Measurements from ENCODE around the gene ATP6V0D1.

DNA sequence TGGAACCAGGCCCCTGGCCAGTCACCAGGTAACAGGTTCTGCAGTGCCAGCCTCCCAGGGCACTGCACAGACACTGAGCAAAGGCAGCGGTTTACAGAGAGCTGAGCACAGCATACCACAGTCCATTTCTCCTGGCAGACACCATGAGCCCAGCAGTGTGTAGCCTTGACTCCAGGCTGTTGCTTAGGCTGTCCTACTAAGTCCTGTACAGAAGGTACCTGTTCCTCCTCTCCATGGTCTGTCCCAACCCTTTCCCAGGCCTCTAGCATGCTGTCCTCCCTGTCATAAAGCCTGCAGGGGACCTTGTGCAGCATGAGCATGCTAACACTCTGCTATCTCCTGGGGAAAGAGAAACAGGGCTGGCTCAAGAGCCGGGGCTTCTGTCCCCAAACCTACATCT, 20.0 kb downstream of the ATP6V0D1 start:
- TF ChIP-seq, protein P1, sequence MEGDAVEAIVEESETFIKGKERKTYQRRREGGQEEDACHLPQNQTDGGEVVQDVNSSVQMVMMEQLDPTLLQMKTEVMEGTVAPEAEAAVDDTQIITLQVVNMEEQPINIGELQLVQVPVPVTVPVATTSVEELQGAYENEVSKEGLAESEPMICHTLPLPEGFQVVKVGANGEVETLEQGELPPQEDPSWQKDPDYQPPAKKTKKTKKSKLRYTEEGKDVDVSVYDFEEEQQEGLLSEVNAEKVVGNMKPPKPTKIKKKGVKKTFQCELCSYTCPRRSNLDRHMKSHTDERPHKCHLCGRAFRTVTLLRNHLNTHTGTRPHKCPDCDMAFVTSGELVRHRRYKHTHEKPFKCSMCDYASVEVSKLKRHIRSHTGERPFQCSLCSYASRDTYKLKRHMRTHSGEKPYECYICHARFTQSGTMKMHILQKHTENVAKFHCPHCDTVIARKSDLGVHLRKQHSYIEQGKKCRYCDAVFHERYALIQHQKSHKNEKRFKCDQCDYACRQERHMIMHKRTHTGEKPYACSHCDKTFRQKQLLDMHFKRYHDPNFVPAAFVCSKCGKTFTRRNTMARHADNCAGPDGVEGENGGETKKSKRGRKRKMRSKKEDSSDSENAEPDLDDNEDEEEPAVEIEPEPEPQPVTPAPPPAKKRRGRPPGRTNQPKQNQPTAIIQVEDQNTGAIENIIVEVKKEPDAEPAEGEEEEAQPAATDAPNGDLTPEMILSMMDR (conservative IDR thresholded peaks at IDR 0.05; ENCODE audit: low read depth in 2 of 2), result no peak
- TF ChIP-seq EZH2phosphoT487 (IDR thresholded peaks at IDR 0.05; ENCODE audit: unreplicated experiment), result no peak
- TF ChIP-seq, protein P2, sequence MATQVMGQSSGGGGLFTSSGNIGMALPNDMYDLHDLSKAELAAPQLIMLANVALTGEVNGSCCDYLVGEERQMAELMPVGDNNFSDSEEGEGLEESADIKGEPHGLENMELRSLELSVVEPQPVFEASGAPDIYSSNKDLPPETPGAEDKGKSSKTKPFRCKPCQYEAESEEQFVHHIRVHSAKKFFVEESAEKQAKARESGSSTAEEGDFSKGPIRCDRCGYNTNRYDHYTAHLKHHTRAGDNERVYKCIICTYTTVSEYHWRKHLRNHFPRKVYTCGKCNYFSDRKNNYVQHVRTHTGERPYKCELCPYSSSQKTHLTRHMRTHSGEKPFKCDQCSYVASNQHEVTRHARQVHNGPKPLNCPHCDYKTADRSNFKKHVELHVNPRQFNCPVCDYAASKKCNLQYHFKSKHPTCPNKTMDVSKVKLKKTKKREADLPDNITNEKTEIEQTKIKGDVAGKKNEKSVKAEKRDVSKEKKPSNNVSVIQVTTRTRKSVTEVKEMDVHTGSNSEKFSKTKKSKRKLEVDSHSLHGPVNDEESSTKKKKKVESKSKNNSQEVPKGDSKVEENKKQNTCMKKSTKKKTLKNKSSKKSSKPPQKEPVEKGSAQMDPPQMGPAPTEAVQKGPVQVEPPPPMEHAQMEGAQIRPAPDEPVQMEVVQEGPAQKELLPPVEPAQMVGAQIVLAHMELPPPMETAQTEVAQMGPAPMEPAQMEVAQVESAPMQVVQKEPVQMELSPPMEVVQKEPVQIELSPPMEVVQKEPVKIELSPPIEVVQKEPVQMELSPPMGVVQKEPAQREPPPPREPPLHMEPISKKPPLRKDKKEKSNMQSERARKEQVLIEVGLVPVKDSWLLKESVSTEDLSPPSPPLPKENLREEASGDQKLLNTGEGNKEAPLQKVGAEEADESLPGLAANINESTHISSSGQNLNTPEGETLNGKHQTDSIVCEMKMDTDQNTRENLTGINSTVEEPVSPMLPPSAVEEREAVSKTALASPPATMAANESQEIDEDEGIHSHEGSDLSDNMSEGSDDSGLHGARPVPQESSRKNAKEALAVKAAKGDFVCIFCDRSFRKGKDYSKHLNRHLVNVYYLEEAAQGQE (IDR thresholded peaks at IDR 0.05; ENCODE audit: unreplicated experiment), result no peak
- TF ChIP-seq EZH2 (IDR thresholded peaks at IDR 0.05; ENCODE audit: low read depth, unreplicated experiment), result no peak
- TF ChIP-seq JUNB (IDR thresholded peaks at IDR 0.05; ENCODE audit: unreplicated experiment), result no peak
- no peak for TF ChIP-seq POLR2AphosphoS5 (IDR thresholded peaks at IDR 0.05; ENCODE audit: low read depth)
- no peak for TF ChIP-seq STAT1 (IDR thresholded peaks at IDR 0.05; ENCODE audit: unreplicated experiment)
- no peak for TF ChIP-seq NANOG (IDR thresholded peaks at IDR 0.05; ENCODE audit: borderline replicate concordance)
- TF ChIP-seq CREB1 (CRISPR knock-in tag; IDR thresholded peaks at IDR 0.05; ENCODE audit: low read depth), result no peak
- TF ChIP-seq ZNF331 (CRISPR knock-in tag; IDR thresholded peaks at IDR 0.05; ENCODE audit: low read depth), result no peak
- no peak for TF ChIP-seq ZNF114 (CRISPR knock-in tag; IDR thresholded peaks at IDR 0.05)
